SW480 (cell line): ENCODE results near the gene FBN2.

Source experiments
- DNase-seq: peaks from one replicate; pipeline ENCODE4 v3.0.0-alpha.2; 2016; ENCODE audit warnings: low spot score

FBN2 gene

GRCh38 chr5:128305341-128305740 is 232.7 kb downstream of the FBN2 start:
- DNase-seq = no peak

DNA sequence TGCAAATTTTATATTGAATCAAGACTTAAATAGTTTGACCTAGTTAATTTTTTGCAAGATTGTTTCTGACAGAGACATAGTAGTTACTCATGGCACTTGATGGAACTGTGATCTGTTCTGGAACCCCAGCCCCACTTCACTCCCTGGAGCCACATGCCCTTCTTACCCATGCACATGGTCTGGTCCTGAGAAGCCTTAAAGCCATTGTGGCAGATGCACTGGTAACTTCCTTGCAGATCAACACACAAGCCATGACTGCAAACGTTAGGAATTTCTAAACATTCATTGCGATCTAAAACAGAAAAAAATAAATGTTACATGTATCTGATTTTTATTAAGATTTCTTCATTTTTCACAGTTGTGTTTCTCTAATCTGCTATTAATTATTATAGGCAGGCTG is 233.3 kb downstream of the FBN2 start:
- no peak for DNase-seq

GRCh38 chr5:128304088-128304487 is 234.0 kb downstream of the FBN2 start:
- no peak for DNase-seq

- DNase-seq = no peak
These were observed 234.5 kb downstream of the FBN2 start for GRCh38 chr5:128303593-128303992.

DNA sequence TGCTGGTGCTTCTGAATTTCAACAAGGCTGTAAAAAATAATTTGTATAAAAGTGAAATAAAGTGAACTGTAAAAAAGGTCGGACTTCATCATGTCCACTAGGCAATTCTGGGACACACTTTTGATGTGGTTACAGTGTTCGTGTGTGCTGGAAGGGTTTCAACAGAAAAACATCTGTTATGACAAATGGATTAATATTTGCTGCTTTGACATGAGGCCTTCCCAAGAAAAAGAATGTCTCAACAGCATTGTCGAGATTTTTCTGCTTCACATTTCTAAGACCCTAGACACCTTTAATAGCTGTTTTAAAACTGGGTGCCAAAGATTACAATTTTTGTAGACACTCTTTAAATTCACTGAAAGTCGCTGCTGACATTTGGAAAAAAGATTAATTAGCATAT is 237.9 kb downstream of the FBN2 start:
- no peak for DNase-seq

DNA sequence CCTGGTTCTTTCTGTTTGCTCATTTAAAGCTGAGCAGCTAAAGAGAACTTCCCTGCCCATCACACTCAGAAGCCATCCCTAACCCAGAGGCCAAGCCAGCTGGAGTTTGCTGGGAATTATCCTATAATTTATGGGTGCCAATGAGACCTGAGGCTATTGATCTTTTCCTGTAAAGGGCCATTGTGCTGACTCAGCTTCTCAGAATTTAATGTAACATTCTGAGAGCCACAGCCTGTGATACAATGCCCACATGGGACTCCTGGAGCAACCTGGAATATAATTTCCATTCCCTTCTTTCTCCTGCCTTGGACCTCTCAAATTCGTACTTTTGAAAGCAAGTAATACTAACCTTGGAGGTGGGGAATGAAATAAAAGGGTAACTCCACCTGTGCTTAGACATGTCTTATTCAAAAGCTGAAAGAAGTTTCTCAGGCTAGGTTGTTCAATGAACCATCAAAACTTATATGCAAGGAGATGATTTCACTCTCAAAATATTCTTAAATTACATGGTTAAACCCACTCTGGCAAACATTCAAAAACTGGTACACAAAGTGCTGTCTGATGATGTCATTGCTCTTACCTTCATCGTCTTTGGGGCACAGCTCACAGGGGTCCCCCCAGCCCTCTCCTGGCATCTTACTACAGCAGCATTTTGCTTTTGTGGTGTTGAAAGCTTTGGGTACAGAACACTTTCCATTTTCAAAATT is 247.7 kb downstream of the FBN2 start:
- DNase-seq = no peak

DNA sequence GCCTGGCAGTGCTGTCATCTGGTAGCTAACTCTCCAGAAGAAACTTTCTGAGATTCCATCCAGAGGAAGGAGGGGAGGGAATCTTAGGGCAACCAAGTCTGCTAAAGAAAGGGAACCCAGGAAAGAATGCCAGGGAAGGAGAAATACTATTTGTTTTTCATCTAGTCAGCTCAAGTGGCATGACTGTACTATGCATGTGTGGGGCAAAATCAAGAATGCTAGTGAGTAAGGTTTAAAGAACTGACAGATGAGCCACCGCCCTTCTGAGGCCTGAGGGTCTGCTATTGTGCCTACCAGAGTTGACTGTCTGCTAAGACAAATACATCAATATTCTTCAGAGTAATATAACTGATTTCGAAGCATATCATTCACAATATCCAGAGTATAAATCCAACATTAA is 250.3 kb downstream of the FBN2 start:
- no peak for DNase-seq

- no peak for DNase-seq
These were observed 253.8 kb downstream of the FBN2 start for GRCh38 chr5:128284236-128284635.

- no peak for DNase-seq
These were observed 258.7 kb downstream of the FBN2 start for GRCh38 chr5:128279345-128279744.

DNA sequence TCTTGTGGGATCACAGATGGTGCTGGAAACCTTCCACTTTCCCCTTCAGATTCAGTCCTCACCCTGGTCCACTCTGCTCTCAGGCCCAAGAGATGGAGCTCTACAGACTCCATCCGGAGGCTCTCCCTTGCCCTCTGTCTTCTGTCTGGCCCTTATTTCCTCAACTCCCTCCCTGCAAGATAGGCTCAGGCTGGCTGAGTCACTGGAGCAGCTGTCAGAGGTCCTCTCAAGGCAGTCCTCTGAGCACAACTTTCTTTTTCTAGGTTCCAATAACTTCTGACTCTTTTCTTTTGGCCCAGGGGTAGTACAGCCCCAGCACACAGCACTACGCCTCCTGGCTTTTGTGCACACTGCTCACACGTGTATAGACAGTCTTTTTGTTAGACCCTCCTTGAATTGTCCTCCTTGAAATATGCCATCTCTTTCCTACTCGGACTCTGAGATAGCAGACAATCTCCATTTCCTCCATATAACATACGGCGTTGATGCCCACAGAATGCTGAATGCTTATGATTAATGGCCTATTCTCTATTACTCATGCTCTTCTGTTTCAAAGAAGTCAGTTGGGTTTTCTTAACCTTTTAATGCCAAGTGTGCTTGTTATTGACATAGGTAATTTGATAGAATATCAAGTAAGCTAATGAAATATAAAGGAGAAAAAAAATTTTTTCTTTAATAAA is 261.4 kb downstream of the FBN2 start:
- no peak for DNase-seq

- DNase-seq = no peak
These were observed 263.6 kb downstream of the FBN2 start for GRCh38 chr5:128274441-128274840.

- DNase-seq = no peak
These were observed 264.3 kb downstream of the FBN2 start for GRCh38 chr5:128273736-128274135.

DNA sequence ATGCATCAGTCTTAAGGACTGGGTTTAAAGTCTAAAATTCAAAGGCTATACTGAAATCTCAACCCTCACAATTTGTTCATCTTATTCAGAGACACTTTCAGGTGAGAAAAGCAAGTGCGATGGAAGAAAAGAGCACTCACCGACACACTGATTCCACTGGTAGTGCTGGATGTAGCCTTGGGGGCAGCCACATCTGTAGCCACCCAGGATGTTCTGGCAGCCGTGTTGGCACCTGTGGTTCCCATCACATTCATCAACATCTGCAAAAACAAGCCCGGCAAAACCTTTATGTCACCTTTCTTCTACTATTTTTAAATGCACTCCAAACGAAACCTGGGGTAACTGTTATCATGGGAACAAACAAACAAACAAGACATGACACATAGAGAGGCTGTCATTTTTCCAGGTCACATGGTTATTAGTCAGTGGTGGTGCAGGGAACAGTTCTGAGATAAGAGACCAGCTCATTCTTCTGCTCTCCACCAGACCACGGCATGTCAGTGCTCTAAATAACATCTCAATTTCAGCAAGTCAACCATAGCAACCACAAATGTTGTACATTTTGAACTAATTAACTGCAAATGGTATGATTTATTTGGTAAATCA is 266.1 kb downstream of the FBN2 start:
- peak; percentile 88 for DNase-seq

GRCh38 chr5:128271071-128271470 is 267.0 kb downstream of the FBN2 start:
- DNase-seq = no peak

GRCh38 chr5:128264564-128265360 is 273.3 kb downstream of the FBN2 start:
- DNase-seq = no peak

DNA sequence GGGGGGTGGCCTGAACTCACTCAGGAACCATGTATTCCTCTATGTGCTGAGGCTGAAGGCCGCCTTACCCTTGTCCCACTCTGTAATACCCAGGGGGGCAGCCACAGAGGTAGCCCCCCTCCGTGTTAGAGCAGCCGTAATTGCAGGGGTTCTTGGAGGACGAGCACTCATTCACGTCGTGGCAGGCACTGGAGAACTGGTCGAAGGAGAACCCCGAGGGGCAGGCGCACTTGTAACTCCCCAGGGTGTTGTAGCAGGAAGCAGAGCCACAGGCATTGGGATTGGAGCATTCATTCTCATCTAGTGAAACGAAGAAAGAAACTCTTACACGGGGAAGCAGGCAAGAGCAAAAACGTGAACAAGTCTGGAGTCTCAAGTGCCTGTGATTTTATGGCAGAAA is 274.7 kb downstream of the FBN2 start:
- DNase-seq = no peak

DNA sequence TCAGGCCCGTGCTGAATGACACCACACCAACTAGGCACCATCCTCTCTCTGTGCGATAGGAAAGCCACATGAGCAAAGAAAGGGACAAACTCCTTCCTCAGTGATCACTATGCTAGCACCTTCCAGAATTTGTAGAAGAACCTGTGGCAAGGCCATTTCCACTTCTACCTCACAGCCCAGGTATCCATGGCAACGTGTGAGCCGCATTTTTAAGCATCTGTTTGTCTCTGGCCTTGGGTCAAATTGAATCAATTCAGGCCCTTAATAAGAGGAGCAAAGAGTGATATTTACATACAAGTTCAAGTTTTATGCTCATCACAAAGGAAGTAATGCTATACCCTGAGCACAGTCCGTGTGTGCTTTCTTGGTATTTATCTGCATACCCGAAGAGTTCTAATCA is 275.1 kb downstream of the FBN2 start:
- DNase-seq = no peak

GRCh38 chr5:128259607-128260021 is 278.4 kb downstream of the FBN2 start:
- no peak for DNase-seq

DNA sequence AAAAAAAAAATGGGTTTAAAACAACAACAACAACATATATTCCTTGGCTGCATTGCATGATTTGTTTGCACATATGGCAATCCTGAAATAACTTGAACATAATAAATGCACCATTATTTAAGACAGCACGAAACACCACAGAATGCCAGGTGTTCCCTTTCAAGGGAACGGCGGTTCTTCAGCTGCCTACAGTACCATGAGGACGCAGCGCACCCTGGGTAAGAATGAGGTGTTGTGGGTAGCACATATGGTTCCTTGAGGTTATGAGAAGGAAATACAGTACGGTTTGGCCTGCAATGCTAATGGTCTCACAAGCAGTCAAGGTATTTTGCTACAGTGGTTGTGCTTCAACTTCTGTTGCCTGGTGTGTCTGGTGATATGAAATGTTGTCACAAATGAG is 279.7 kb downstream of the FBN2 start:
- DNase-seq = no peak

DNA sequence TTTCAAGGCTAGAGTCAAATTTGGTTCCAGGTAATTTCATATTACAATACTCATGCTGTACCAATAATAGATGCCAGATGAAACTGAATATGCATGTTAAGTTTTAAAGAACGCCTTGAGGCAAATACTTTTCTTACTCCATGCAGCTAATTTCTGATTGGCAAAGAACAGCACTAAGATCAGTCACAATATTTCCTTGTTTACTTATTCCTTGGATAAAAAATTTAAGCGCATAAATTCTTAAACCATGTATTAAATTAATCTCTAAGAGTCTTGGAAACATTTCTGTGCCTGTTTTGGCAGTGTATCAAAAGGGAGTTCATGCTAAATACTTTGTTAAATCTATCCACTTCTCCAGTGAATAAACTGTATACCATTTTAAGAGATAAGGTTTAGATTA is 281.0 kb downstream of the FBN2 start:
- no peak for DNase-seq

DNA sequence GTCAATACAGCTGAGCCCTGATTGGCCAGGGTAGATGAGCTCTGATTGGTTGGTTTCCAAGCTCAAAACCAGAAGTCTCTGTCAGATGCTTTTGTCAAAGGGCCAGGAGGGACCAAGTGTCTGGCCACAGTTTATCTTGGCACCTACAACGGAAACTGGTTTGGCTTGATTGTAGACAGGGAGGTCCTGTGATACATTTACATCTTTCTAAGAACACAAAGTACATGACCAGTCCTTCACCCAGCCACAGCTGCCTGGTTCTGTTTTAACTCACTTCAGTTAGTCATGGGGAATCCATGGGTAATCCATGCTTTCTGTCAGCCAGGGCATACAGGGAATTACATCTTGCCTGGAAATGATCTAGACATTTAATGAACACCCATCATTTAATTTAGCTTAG is 283.3 kb downstream of the FBN2 start:
- no peak for DNase-seq

- no peak for DNase-seq
These were observed 284.2 kb downstream of the FBN2 start for GRCh38 chr5:128253880-128254279.

- DNase-seq = no peak
These were observed 284.9 kb downstream of the FBN2 start for GRCh38 chr5:128253161-128253560.
